A673 (cell line): ENCODE data around the gene FLT1. TPM values are rescaled to one million over a fixed set of nuclear protein-coding genes. Genes with fewer than 3 reads are reported as not detected.

Experiments used
- BruUV-seq: library from RNA; stranded (reverse); fragments of 400-500 nt; replicated peaks from 2 replicates; lab custom pipeline; 2021; lab: Mats Ljungman, UMichigan
- CTCF ChIA-PET: fragments of 300-600 bp; sonication (Branson Sonifier 250); formaldehyde crosslinking; loops from one replicate; lab custom pipeline; 2022; ENCODE audit warnings: antibody characterized with exemption; lab: Charles Lee
- POLR2A ChIA-PET: fragments of 300-600 bp; sonication (Branson Sonifier 250); formaldehyde crosslinking; loops from one replicate; lab custom pipeline; 2022; ENCODE audit warnings: antibody characterized with exemption; ENCODE audit not compliant: low non-redundant PET; lab: Charles Lee
- DNase-seq: peaks from one replicate; pipeline ENCODE4 v3.0.0-alpha.2; 2015; ENCODE audit warnings: low spot score
- H3K27ac ChIP-seq: fragments of 200-600 bp; sonication (generic); 2 replicates; pipeline ENCODE4 v1.5.1; 2016; ENCODE audit warnings: mixed run types, low read depth, mild to moderate bottlenecking, mixed read lengths, antibody characterized with exemption, low read length; ENCODE audit not compliant: poor library complexity, severe bottlenecking
- H3K27me3 ChIP-seq: fragments of 200-600 bp; sonication (generic); replicated peaks from 2 replicates; pipeline ENCODE4 v1.6.1; 2017; ENCODE audit warnings: mixed run types, low read depth, mild to moderate bottlenecking, mixed read lengths, antibody characterized with exemption, low read length; ENCODE audit not compliant: insufficient read depth, poor library complexity
- H3K36me3 ChIP-seq: fragments of 200-600 bp; sonication (generic); 2 replicates; pipeline ENCODE4 v1.6.1; 2016; ENCODE audit warnings: mixed run types, mild to moderate bottlenecking, mixed read lengths, antibody characterized with exemption, low read length; ENCODE audit not compliant: insufficient read depth, poor library complexity, severe bottlenecking
- H3K4me1 ChIP-seq: fragments of 200-600 bp; sonication (generic); 2 replicates; pipeline ENCODE4 v1.6.1; 2017; ENCODE audit warnings: mixed run types, mild to moderate bottlenecking, mixed read lengths, antibody characterized with exemption, low read length; ENCODE audit not compliant: insufficient read depth, poor library complexity, severe bottlenecking
- H3K4me3 ChIP-seq: fragments of 200-600 bp; sonication (generic); 2 replicates; pipeline ENCODE4 v1.5.1; 2016; ENCODE audit warnings: low read depth, mixed run types, mild to moderate bottlenecking, mixed read lengths, low read length; ENCODE audit not compliant: poor library complexity, severe bottlenecking
- H3K9me3 ChIP-seq: fragments of 200-600 bp; sonication (generic); 2 replicates; pipeline ENCODE4 v1.6.1; 2016; ENCODE audit warnings: mixed run types, low read depth, mild to moderate bottlenecking, mixed read lengths, antibody characterized with exemption, low read length; ENCODE audit not compliant: poor library complexity, severe bottlenecking
- CTCF ChIP-seq: fragments of 300-800, 200-600 bp; sonication (generic); conservative IDR thresholded peaks from 2 replicates; pipeline ENCODE4 v1.5.1; 2017; ENCODE audit warnings: low read depth, mild to moderate bottlenecking, antibody characterized with exemption, low read length, moderate library complexity, mixed read lengths
- EZH2 ChIP-seq: fragments of 200-600 bp; sonication (generic); IDR thresholded peaks from 2 replicates; pipeline ENCODE4 v1.6.1; 2017; ENCODE audit warnings: borderline replicate concordance, low read depth, mild to moderate bottlenecking, mixed read lengths, antibody characterized with exemption, low read length; ENCODE audit not compliant: poor library complexity, severe bottlenecking
- intact Hi-C: fragments of 100-400 bp; cut with micrococcal nuclease; formaldehyde crosslinking; loops from one replicate; pipeline ENCODE4 v1.10.0; 2022; ENCODE audit not compliant: unreplicated experiment
- total RNA-seq: library from RNA; stranded (reverse); gene quantifications from 2 replicates; pipeline ENCODE4 v1.2.3, GENCODE V29; 2021

Gene FLT1
- total RNA-seq, 1 experiment from 2014 or later = 5.2 TPM

- Histone ChIP-seq H3K4me1 (peaks cover 18% of the 10 kb centered on the region), H3K4me3 (no peak overlapping the region), H3K36me3 (no peaks in the 10 kb centered on the region), H3K9me3 (no peaks in the 10 kb centered on the region), H3K27me3 (no peaks in the 10 kb centered on the region), H3K27ac (no peak overlapping the region)
- intact Hi-C loops = no loop called here
- TF ChIP-seq CTCF = no peak
- TF ChIP-seq EZH2 = no peak
- POLR2A ChIA-PET = no interaction called here
- BruUV-seq = no TSS peak
- CTCF ChIA-PET = no interaction called here
- DNase-seq = no peak
These were observed 9.8 kb downstream of the FLT1 start for GRCh38 chr13:28485097-28485496.

- Histone ChIP-seq H3K36me3 (no peaks in the 10 kb centered on the region), H3K27me3 (no peaks in the 10 kb centered on the region), H3K9me3 (no peaks in the 10 kb centered on the region), H3K4me1 (peaks cover 1% of the 10 kb centered on the region), H3K4me3 (no peak overlapping the region), H3K27ac (no peak overlapping the region)
- CTCF ChIA-PET = interaction anchor here (0.9 kb wide), 1 partner anchor 313 kb away, joined by 4 read pairs; no protein-coding TSS in a partner anchor
- no TSS peak for BruUV-seq
- TF ChIP-seq CTCF (no peak; the same call in 1 of the 2 replicates), EZH2 (no peak)
- POLR2A ChIA-PET = no interaction called here
- no peak for DNase-seq
- intact Hi-C loops = no loop called here
These were observed 11.5 kb downstream of the FLT1 start for GRCh38 chr13:28483313-28483931.

- no TSS peak for BruUV-seq
- intact Hi-C loops = no loop called here
These were observed 15.9 kb downstream of the FLT1 start for GRCh38 chr13:28479005-28479404.

More at GRCh38 chr13:28479005-28479404, 15.9 kb downstream of the FLT1 start:
- no peak for DNase-seq
- Histone ChIP-seq H3K27me3 (no peaks in the 10 kb centered on the region), H3K9me3 (no peaks in the 10 kb centered on the region), H3K36me3 (no peaks in the 10 kb centered on the region), H3K27ac (no peak overlapping the region), H3K4me3 (no peak overlapping the region), H3K4me1 (peaks cover 15% of the 10 kb centered on the region)
- POLR2A ChIA-PET = no interaction called here
- CTCF ChIA-PET = no interaction called here
- no peak for TF ChIP-seq EZH2
- no peak for TF ChIP-seq CTCF
